ENCODE measurements around the gene POLR3GL. TPM values are rescaled to one million over a fixed set of nuclear protein-coding genes. Genes with fewer than 3 reads are reported as not detected.

Gene POLR3GL, protein sequence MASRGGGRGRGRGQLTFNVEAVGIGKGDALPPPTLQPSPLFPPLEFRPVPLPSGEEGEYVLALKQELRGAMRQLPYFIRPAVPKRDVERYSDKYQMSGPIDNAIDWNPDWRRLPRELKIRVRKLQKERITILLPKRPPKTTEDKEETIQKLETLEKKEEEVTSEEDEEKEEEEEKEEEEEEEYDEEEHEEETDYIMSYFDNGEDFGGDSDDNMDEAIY
- 15.9 and 18.9 TPM in 2 replicates for total RNA-seq

DNA sequence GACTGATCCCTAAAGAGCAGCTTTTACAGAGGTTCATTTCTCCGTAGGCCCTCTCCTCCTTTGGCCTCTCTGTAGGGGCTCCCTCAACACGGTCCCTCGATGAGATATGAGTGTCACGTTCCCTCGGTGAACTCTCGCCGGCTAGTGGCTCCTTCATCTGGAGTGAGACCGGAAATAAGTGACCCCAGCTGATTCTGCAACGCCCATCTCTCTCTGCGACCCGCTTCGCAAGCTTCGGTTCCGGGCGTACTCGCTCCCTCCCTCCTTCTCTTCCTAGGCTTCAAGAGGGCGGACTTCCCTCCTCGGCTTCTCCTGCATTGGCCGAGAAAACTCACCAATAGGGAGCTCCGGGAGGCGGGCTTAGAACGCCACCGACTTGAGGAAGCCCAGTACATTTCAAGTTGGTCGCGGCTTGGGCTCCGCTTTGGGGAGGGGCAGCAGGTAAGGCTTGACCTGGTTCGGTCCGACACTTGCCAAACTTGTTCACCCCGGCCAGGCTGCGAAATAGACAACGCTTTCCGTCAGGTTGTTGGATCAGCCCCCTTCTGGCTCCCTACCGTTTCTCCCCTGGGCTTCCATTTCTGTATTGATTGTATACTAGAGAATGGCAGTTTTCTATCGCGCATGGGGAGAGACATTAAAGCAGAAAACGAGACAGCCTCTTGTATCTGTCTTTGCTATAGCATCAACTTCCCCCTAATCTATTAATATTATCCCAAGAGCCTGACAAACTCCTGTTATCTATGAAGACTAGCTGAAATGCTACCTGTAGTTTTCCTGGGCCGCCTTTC is at the start of gene POLR3GL, which contains the start of gene ANKRD34A:
Gene POLR3GL, plus strand, starts transcription at position 363 of the 791 bp plus-strand sequence. CDS start 10,176 bp downstream, outside the sequence.
Gene ANKRD34A, minus strand, starts transcription at position 248 of the 791 bp plus-strand sequence. CDS start 2,816 bp downstream, outside the sequence.

DNA sequence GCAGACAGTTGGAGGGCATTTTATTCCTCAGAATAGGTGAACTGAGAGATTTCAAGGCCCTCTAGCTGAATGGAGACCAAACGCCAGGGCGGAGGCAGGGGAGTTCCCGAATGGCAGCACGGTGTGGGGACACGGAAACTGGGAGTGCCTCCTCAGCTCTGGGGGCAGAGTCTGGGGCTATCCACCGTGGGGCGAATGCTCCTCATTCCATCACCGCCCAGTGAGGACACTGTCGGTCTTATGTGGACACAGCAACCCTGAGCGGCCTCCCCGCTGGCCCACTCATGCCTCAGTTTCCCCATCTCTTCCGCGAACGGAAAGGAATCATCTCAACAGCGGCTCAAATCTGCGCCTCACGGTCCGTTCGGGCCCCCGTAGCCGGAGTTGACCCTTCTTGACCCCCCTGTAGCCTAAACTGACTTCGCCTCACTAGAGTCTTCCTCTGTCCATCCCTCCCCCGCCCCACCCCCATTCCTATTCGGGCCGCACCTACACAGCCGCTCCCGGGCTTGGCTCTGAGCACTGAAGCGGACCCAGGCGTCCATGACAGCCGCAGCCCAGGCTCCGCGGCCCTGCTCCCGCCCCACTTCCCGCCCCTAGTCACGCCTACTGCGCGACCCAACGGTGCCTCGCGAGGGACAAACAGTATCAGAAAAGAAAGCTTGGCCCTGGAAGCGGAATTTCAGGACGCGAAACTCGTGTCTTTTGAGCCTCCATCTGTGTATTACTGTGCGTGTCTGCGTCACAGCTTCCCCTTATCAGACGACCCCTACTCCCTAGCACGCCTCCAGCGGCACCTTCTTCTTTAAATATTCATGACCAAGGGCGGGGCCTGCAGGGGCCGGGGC is 46.1 kb upstream of the POLR3GL start, which contains the start of gene PEX11B:
Gene PEX11B, minus strand, starts transcription at position 574 of the 848 bp plus-strand sequence. Its CDS starts 29 bp downstream, at position 545.

DNA sequence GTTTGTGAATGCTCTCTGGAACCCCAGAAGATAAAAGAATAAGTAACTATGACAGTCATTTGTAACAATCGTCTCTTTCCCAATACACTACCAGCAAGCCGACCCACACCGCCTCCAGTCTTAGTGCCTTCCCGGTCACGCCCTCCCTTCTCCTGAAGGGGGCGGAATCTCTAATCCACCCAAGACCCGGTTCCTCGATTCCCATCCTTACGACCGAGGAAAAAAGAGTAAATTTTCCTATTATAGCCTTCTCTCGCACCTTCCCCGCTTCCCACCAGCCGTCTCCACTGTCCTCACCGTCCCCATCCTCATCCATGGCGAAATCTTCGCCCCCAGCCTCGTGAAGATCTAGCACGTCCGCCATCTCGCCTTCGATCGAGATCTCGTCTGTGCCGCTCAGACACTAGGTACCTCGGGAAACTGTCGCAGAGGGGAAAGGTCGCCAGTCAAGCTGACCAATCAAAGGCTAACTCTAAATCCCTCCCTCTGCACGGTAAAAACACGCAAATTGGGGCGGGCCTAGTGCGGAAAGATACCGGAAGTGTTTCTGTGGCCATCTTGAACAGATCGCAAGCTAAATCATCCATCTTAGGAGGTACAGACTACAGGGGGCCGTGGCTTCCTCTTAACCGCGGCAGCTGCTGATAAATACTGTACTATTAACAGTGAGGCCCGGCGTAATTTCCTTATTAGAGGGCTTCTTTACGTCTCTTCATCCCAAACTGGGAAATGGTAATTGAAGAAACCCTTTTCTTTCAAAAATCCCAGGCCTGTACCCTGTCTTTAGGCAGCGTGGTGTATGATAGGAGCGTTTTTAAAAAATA is 37.2 kb upstream of the POLR3GL start, which contains the start of gene RBM8A:
Gene RBM8A, minus strand, starts transcription at position 422 of the 824 bp plus-strand sequence. Its CDS starts 58 bp downstream, at position 364.

DNA sequence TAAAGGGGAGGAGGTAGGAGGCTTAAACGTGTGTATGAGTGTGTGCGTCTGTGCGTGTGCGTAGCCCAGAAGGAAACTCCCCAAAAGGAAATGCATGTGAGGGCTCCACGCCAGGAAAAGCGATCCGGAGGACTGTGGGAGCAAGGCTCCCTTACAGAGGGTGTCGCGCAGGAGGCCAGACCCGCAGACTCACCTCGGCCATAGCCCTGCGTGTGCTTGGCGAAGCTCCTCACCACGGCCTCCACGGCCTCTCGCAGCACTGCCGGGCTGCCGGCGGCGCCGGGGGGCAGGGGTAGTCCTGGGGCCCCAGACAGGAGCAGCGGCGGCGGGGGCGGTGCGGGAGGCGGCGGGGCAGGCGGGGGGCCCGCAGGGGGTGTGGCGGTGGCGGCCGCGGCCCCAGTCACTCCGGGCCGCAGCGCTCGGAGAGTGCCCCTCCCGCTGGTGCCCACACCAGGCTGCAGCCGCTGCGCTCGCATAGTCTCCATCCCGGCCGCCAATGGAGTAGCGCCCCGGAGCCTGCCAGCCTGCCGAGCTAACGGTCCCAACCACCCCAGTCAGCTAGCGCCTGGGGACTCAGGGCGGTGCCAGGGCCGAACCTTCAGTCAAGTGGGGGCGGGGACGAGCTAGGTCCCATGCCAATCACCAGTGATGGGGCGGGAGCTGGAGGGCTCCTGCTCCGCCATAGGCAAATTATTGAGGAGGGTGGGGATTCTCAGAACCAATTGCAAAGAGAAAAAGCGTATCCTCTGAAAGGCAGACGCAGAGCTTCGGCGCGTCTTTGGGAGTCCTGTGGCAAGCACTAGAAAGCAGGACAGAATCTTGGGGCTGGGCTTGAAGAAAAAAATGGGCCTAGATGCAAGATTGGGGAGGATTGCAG is 6.8 kb upstream of the POLR3GL start, which contains the start of gene LIX1L:
Gene LIX1L, minus strand, starts transcription at position 575 of the 877 bp plus-strand sequence. Its CDS starts 90 bp downstream, at position 485.

DNA sequence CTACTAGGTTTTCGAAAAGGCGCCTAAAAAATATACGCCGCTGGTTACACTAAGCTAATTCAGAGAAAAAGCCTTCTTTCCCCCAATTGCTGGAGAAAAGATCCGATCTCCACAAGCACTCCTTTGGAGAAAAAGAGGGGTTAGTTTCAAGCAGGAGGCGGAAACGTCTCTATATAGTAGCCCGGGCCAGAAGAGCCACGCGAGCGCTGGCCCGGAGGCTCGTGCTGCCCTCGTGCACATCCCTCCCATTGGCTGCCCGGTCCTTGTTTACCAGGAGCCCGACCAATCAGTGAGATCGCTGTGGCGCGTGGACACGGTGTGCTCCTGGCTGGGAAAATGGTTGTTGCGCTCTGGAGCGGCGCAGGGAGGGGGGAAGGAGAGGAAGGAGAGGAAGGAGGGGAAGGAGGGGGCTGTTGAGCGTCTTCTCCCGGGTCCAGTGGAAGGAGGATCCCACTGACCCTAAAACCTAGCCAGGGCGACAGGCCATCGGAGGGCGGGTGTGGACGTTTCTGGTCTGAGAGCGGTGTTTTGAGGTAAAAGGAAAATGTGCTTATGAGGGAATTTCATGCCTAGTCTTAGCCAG is 32.0 kb downstream of the POLR3GL start, which contains the start of gene TXNIP:
Gene TXNIP, minus strand, starts transcription at position 147 of the 583 bp plus-strand sequence. CDS start 313 bp downstream, outside the sequence.

DNA sequence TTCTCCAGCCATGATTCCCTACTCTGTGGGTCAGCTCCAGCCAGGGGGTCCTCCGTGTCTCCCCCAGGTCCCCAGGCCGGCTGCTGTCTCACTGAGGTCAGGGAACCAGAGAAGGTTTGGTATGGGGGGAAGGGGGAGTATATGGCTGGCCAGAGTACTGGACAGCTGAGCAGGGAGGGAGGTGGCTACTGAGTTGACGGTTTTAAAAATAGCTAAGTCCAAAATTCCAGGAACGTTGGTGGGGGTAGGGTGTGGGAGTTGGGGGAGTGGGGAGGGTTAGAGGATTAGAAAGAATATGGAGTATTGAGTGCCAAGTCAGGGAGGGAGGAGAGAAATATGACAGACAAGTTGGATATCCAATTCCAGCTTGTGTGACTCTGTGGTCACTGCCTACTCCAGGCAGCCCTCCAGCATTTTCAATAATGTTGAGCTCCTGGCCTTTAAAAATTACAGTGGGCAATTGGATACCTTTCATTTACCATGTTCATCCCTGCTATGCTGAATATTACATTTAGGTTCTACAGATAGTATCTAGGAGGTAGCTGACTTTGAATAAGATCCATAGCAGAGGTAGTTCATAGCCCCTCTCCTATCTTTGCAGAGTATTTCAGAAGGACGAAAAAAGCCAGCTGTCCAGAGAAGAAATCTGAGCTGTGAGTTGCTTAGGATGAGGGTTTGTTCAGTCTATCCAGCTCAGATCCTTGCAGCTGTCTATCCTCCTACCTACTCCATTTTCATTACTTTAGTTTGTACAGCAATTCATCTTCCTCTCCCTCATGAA is 57.3 kb downstream of the POLR3GL start, which contains the start of gene HJV:
Gene HJV, minus strand, starts transcription at position 114 of the 781 bp plus-strand sequence. CDS start 1,504 bp downstream, outside the sequence.

Other genes starting within 250 kb of the POLR3GL start
- not detected in 2 replicates for gene CD160, start 245.2 kb upstream of the POLR3GL start, total RNA-seq
- gene RNF115, start 140.6 kb upstream of the POLR3GL start, total RNA-seq, result 10.2 and 11.4 TPM in 2 replicates
- 28.3 and 29.0 TPM in 2 replicates for gene POLR3C, start 140.5 kb upstream of the POLR3GL start, total RNA-seq
- gene NUDT17, start 119.1 kb upstream of the POLR3GL start, total RNA-seq, result 2.4 and 2.7 TPM in 2 replicates
- gene PIAS3, start 105.6 kb upstream of the POLR3GL start, total RNA-seq, result 4.3 and 4.8 TPM in 2 replicates
- 1.9 and 2.0 TPM in 2 replicates for gene ANKRD35, start 78.8 kb upstream of the POLR3GL start, total RNA-seq
- gene ITGA10, start 54.6 kb upstream of the POLR3GL start, total RNA-seq, result 0.28 TPM in 2 replicates
- 24.9 and 26.4 TPM in 2 replicates for gene PEX11B, start 46.0 kb upstream of the POLR3GL start, total RNA-seq
- gene RBM8A, start 37.2 kb upstream of the POLR3GL start, total RNA-seq, result 90.9 and 108 TPM in 2 replicates
- 10.2 and 15.6 TPM in 2 replicates for gene LIX1L, start 6.7 kb upstream of the POLR3GL start, total RNA-seq
- gene ANKRD34A, start 115 bp upstream of the POLR3GL start, total RNA-seq, result 0.14 and 0.18 TPM in 2 replicates
- 46.4 and 229 TPM in 2 replicates for gene TXNIP, start 31.9 kb downstream of the POLR3GL start, total RNA-seq
- gene HJV, start 57.0 kb downstream of the POLR3GL start, total RNA-seq, result not detected in 2 replicates
- gene NBPF10, start 180.1 kb downstream of the POLR3GL start, total RNA-seq, result 1.4 and 2.5 TPM in 2 replicates